ENCODE results near the gene AK9. TPM values are rescaled to one million over a fixed set of nuclear protein-coding genes. Genes with fewer than 3 reads are reported as not detected.
"Not testable (repeated sequence)": the region's sequence is repeated elsewhere in the genome, so short reads cannot be mapped to it uniquely, and the experiment has no call there.

Gene AK9
- total RNA-seq, 4 donors from 2014 or later: 4.1 to 10.3 (median 6.4) TPM

GRCh38 chr6:109595998-109596397, 95.0 kb downstream of the AK9 start:
- intact Hi-C loops (cut with DNase I; ENCODE audit: low total_unique reads): no loop called here
- no peak for DNase-seq (ENCODE audit: low spot score in 2 of 2)

GRCh38 chr6:109580519-109580918, 110.5 kb downstream of the AK9 start:
- TF ChIP-seq POLR2A (IDR thresholded peaks at IDR 0.05): no peak
- TF ChIP-seq, protein P1, sequence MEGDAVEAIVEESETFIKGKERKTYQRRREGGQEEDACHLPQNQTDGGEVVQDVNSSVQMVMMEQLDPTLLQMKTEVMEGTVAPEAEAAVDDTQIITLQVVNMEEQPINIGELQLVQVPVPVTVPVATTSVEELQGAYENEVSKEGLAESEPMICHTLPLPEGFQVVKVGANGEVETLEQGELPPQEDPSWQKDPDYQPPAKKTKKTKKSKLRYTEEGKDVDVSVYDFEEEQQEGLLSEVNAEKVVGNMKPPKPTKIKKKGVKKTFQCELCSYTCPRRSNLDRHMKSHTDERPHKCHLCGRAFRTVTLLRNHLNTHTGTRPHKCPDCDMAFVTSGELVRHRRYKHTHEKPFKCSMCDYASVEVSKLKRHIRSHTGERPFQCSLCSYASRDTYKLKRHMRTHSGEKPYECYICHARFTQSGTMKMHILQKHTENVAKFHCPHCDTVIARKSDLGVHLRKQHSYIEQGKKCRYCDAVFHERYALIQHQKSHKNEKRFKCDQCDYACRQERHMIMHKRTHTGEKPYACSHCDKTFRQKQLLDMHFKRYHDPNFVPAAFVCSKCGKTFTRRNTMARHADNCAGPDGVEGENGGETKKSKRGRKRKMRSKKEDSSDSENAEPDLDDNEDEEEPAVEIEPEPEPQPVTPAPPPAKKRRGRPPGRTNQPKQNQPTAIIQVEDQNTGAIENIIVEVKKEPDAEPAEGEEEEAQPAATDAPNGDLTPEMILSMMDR (IDR thresholded peaks at IDR 0.05): no peak
- intact Hi-C loops (cut with DNase I; ENCODE audit: low total_unique reads): no loop called here
- DNase-seq (ENCODE audit: low spot score in 2 of 2): no peak
- no peak overlapping the region for H3K4me3 ChIP-seq (ENCODE audit: low read depth, poor library complexity, severe bottlenecking)
- 82 to 90% methylated on average over 8 of the region's 8 CpGs for WGBS, 2 donors

More at GRCh38 chr6:109595998-109596397, 95.0 kb downstream of the AK9 start:
- H3K4me3 ChIP-seq (ENCODE audit: low read depth, poor library complexity, severe bottlenecking): no peak overlapping the region
- no peak for TF ChIP-seq POLR2A (IDR thresholded peaks at IDR 0.05)
- TF ChIP-seq, protein P1 (IDR thresholded peaks at IDR 0.05): no peak
- 16 to 30% methylated on average over 2 of the region's 2 CpGs for WGBS, 2 donors

GRCh38 chr6:109579361-109579760, 111.6 kb downstream of the AK9 start:
- DNase-seq (ENCODE audit: low spot score in 2 of 2): no peak
- H3K4me3 ChIP-seq (ENCODE audit: low read depth, poor library complexity, severe bottlenecking): no peak overlapping the region
- 85 to 90% methylated on average over 2 of the region's 2 CpGs for WGBS, 2 donors
- intact Hi-C loops (cut with DNase I; ENCODE audit: low total_unique reads): no loop called here
- no peak for TF ChIP-seq POLR2A (IDR thresholded peaks at IDR 0.05)
- TF ChIP-seq, protein P1 (IDR thresholded peaks at IDR 0.05): no peak

DNA sequence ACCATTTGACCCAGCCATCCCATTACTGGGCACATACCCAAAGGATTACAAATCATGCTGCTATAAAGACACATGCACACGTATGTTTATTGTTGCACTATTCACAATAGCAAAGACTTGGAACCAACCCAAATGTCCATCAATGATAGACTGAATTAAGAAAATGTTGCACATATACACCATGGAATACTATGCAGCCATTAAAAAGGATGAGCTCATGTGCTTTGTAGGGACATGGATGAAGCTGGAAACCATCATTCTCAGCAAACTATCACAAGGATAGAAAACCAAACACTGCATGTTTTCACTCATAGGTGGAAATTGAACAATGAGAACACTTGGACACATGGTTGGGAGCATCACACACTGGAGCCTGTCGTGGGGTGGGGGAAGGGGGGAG, 121.1 kb downstream of the AK9 start:
- DNase-seq (ENCODE audit: low spot score in 2 of 2); intact Hi-C loops (cut with DNase I; ENCODE audit: low total_unique reads): not testable (repeated sequence)
- WGBS, 2 donors: 91% methylated on average over 2 of the region's 2 CpGs

DNA sequence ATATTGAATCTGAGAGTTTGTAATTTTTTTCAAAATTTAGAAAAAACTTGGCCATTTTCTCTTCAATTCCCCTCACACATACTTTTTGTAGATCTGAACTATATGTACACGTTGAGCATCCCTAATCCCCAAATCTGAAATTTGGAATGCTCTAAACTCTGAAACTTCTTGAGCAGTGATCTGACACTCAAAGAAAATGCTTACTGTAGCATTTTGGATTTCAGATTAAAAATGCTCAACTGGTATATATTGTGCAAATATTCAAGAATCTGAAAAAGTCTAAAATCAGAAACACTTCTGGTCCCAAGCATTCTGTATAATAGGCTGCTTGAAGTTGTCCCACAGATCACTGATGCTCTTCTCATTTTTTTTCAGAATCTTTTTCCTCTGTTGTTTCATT, 129.2 kb downstream of the AK9 start:
- intact Hi-C loops (cut with DNase I; ENCODE audit: low total_unique reads): no loop called here
- no peak for DNase-seq (ENCODE audit: low spot score in 2 of 2)
- 90% methylated on average over 1 of the region's 1 CpG for WGBS, 2 donors
- no peak for TF ChIP-seq POLR2A (IDR thresholded peaks at IDR 0.05)
- TF ChIP-seq, protein P1 (IDR thresholded peaks at IDR 0.05): no peak
- H3K4me3 ChIP-seq (ENCODE audit: low read depth, poor library complexity, severe bottlenecking): no peak overlapping the region

More for the DNA sequence above, 121.1 kb downstream of the AK9 start:
- H3K4me3 ChIP-seq (ENCODE audit: low read depth, poor library complexity, severe bottlenecking): not testable (repeated sequence)

GRCh38 chr6:109531446-109531845, 159.6 kb downstream of the AK9 start:
- TF ChIP-seq POLR2A (IDR thresholded peaks at IDR 0.05): no peak
- TF ChIP-seq, protein P1 (IDR thresholded peaks at IDR 0.05): no peak
- 80 to 81% methylated on average over 6 of the region's 6 CpGs for WGBS, 2 donors
- intact Hi-C loops (cut with DNase I; ENCODE audit: low total_unique reads): no loop called here
- H3K4me3 ChIP-seq (ENCODE audit: low read depth, poor library complexity, severe bottlenecking): no peak overlapping the region
- DNase-seq (ENCODE audit: low spot score in 2 of 2): no peak

All from lower leg skin (tissue), 4 donors.